Activated CD4-positive, alpha-beta T cell treated with anti-CD3 and anti-CD28 coated beads for 36 hours (primary cell): ENCODE results near the gene IL1RAPL1. TPM values are rescaled to one million over a fixed set of nuclear protein-coding genes. Genes with fewer than 3 reads are reported as not detected.

Source experiments
- ATAC-seq: fragments of 200-7000 bp; cut with Tn5 transposase; one replicate; pipeline ENCODE4 v1.10.0; 2021; ENCODE audit warnings: mild to moderate bottlenecking, moderate library complexity
- CTCF ChIA-PET: fragments of 350-600 bp; sonication (Branson Sonifier 250); formaldehyde crosslinking; loops from one replicate; lab custom pipeline; 2021; ENCODE audit warnings: antibody characterized with exemption; lab: Charles Lee
- POLR2A ChIA-PET: fragments of 350-600 bp; sonication (Branson Sonifier 250); formaldehyde crosslinking; loops from one replicate; lab custom pipeline; 2021; ENCODE audit warnings: antibody characterized with exemption, inconsistent platforms; lab: Charles Lee
- DNase-seq: peaks from one replicate; pipeline ENCODE4 v3.0.0-alpha.2; 2020
- H3K27ac Mint-ChIP-seq: one replicate; pipeline ENCODE4 v1.8.0; 2021; ENCODE audit warnings: mixed read lengths
- H3K27me3 Mint-ChIP-seq: one replicate; pipeline ENCODE4 v1.8.0; 2021; ENCODE audit warnings: mixed read lengths
- H3K36me3 Mint-ChIP-seq: one replicate; pipeline ENCODE4 v1.8.0; 2021; ENCODE audit warnings: low read depth, mixed read lengths
- H3K4me1 Mint-ChIP-seq: one replicate; pipeline ENCODE4 v1.8.0; 2021; ENCODE audit warnings: mixed read lengths
- H3K4me3 Mint-ChIP-seq: one replicate; pipeline ENCODE4 v1.8.0; 2021; ENCODE audit warnings: mild to moderate bottlenecking, moderate library complexity, mixed read lengths
- H3K9me3 Mint-ChIP-seq: one replicate; pipeline ENCODE4 v1.8.0; 2021; ENCODE audit warnings: low read depth, mixed read lengths
- intact Hi-C, 2 experiments: fragments of 100-400 bp; cut with DNase I in 1 of 2; cut with micrococcal nuclease in 1 of 2; formaldehyde crosslinking; loops; one replicate each; pipeline versions ENCODE4 v1.14.2 to v1.15.1; 2022 to 2024; cut with DNase I, micrococcal nuclease
- total RNA-seq, 2 experiments: library from RNA; stranded (reverse); gene quantifications; one replicate each; pipeline ENCODE4 v1.2.3, GENCODE V29; 2021

Gene IL1RAPL1
- total RNA-seq, 2 experiments from 2014 or later = not detected

DNA sequence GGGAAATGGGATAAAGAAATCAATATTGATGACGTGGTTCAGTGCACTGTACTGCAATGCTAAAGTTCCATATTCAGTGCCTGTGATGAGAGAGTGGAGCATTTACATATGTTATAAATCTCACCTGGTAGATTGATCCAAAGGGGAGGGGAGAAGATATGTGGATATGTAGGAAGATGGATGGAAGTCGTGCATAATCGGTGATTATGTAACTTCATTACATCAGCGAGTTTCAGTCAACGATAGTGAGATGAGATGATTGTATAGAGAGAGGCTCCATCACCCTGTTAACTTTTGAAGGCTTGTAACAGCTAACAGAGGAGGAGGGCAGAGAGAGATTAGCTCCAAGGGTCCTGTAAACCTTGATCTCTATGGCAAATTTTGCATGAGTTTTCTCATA, 1.8 kb downstream of the IL1RAPL1 start:
- H3K36me3 Mint-ChIP-seq = no peaks in the 10 kb centered on the region
- ATAC-seq (no peak), DNase-seq (no peak)
- no peaks in the 10 kb centered on the region for H3K9me3 Mint-ChIP-seq
- no peak overlapping the region for H3K4me3 Mint-ChIP-seq
- no peak overlapping the region for H3K27ac Mint-ChIP-seq
- CTCF ChIA-PET = no interaction called here
- POLR2A ChIA-PET = no interaction called here
- intact Hi-C loops = no loop called here
- peaks cover 2% of the 10 kb centered on the region for H3K27me3 Mint-ChIP-seq
- no peaks in the 10 kb centered on the region for H3K4me1 Mint-ChIP-seq

DNA sequence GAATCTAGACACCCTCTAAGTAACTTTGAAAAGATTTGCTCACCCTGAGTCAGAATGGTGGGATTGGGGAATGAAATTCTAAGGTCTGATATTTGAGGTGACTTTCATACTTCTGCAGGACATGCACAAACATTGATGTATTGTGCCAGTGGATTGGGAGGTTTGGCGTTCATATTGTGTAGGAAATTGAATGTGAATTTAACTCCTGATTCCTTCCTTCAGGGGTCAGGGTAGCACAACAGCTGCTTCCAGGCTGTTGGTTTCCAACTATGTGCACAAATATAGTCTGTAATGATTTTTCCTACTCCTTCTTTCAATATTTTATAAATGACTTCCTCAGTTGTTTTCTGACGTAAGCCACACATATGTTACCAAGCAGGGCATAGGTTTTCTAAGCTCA, 3.1 kb downstream of the IL1RAPL1 start:
- Mint-ChIP-seq H3K4me1 (no peaks in the 10 kb centered on the region), H3K4me3 (no peak overlapping the region), H3K27ac (no peak overlapping the region), H3K9me3 (no peaks in the 10 kb centered on the region), H3K36me3 (no peaks in the 10 kb centered on the region), H3K27me3 (peaks cover 1% of the 10 kb centered on the region)
- ATAC-seq = no peak
- POLR2A ChIA-PET = no interaction called here
- CTCF ChIA-PET = no interaction called here
- no peak for DNase-seq
- intact Hi-C loops = no loop called here

DNA sequence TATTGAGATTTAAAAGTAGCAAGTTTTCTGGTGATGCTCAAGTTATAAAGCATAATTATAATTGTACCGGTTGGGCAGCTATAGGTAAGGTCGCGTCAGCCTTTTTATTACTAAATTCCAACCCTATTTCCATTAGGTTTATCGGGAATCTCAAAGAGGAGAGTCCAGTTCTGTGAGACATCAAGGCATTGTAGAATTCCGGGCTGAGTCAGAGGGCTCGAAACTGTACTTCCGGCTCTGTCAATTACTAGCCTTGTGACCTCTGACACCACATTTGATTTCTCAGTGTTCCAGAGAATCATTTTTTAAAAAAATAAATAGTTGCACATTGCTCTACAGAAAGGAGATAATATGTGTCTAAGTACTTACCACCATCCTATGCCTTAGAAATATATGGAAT, 4.3 kb downstream of the IL1RAPL1 start:
- intact Hi-C loops = no loop called here
- no peak for DNase-seq

DNA sequence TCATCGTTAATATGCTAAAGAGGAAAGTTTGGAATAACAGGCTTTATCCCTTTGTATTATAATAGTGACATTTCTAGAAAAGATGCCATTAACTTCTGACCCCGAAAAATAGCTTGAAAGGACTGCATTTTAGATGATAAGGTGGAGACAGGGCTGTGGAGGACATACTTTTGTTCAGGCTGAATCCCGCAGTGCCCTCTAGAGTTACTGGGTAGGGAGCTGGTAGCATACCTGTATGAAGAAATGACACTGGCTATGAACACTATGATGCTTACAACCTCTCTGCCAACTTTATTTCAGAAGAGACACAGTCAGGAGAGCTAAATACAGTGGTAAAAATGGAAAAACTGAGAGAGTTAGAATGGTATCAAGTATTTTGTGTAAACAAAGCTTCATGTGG, 8.1 kb downstream of the IL1RAPL1 start:
- ATAC-seq (no peak), DNase-seq (no peak)
- Mint-ChIP-seq H3K9me3 (no peaks in the 10 kb centered on the region), H3K4me3 (no peak overlapping the region), H3K27ac (no peak overlapping the region), H3K36me3 (no peaks in the 10 kb centered on the region), H3K27me3 (no peaks in the 10 kb centered on the region), H3K4me1 (no peaks in the 10 kb centered on the region)
- CTCF ChIA-PET = no interaction called here
- intact Hi-C loops = no loop called here
- POLR2A ChIA-PET = no interaction called here

More for the DNA sequence above, 4.3 kb downstream of the IL1RAPL1 start:
- no peak overlapping the region for H3K27ac Mint-ChIP-seq
- no peaks in the 10 kb centered on the region for H3K4me1 Mint-ChIP-seq
- no peak for ATAC-seq
- CTCF ChIA-PET = no interaction called here
- no peaks in the 10 kb centered on the region for H3K36me3 Mint-ChIP-seq
- H3K4me3 Mint-ChIP-seq = no peak overlapping the region
- POLR2A ChIA-PET = no interaction called here
- H3K27me3 Mint-ChIP-seq = no peaks in the 10 kb centered on the region
- no peaks in the 10 kb centered on the region for H3K9me3 Mint-ChIP-seq

DNA sequence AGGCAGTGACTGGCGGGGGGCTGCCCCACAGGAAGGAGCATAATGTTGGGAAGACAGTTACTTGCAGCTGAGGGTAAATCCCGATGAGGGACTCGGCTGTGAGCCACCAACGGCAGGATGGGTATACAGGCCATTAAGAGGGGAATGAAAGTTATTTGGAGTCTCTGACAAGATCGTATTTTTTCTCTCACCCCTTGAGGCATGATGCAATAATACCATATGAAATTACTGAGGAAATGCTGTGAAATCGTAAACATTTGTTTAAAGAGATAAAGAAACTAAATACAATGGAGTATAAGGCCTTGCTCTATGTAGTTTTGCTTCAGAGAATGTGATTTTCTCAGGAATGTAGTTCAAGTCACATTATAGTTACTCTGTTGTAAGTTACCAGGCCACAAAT, 12.7 kb downstream of the IL1RAPL1 start:
- Mint-ChIP-seq H3K36me3 (no peaks in the 10 kb centered on the region), H3K27me3 (no peaks in the 10 kb centered on the region), H3K27ac (no peak overlapping the region), H3K4me1 (no peaks in the 10 kb centered on the region), H3K9me3 (peaks cover 1% of the 10 kb centered on the region), H3K4me3 (no peak overlapping the region)
- no peak for ATAC-seq
- POLR2A ChIA-PET = no interaction called here
- CTCF ChIA-PET = no interaction called here
- intact Hi-C loops = no loop called here
- DNase-seq = no peak

DNA sequence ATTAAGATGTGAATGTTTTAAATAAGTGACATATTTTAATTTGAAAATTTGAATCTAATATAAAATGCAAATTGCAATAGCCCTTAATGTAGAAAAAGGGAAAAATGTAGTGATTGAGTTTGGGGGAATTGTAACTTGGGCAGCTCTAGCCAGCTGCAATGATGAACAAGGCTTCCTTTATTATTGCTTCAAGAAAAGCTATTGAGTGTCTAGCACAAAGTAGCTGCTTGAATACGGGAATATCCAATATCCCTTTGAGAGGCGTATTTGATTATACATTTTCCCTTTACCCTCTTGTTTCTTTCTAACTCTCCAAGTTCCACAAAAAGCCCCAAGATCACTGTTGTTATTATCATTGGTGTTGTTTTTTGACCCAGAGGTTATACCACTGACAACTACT, 21.8 kb downstream of the IL1RAPL1 start:
- POLR2A ChIA-PET = no interaction called here
- no peaks in the 10 kb centered on the region for H3K4me1 Mint-ChIP-seq
- ATAC-seq = no peak
- H3K27me3 Mint-ChIP-seq = no peaks in the 10 kb centered on the region
- CTCF ChIA-PET = no interaction called here
- peaks cover 6% of the 10 kb centered on the region for H3K9me3 Mint-ChIP-seq
- H3K27ac Mint-ChIP-seq = no peak overlapping the region
- intact Hi-C loops = no loop called here
- no peak overlapping the region for H3K4me3 Mint-ChIP-seq
- no peaks in the 10 kb centered on the region for H3K36me3 Mint-ChIP-seq
- no peak for DNase-seq

DNA sequence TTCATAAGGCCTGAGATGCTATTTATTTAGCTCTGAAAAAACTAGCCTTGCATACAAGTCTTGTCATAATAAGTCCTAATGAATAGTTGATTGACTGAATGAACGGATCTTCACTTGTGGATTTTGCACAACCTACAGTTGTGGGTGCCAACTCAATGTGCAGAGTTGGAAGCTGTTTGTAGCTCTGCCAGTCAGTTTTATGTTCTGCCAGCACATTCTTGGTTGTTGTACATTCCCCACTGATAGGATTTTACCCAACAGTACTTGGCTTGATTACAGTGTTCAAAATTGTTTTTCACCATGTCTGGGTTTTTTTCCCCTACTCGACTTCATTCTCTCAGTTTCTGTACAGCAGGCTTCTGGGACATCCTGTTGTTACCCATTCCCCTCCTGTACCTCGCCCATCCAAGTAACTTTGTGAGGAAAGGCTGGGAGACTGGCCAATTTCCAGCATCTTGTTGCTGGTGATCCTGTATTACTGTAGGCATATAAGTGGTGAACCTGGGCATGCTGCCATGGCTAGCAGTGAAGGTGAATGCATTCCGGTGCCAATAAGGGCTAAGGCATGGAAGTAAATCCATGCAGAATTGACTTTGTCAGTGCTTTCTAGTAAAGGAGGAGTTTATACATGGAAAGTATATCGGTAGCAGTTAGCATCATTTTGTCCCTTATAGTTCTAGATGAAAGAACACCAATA, 22.8 kb downstream of the IL1RAPL1 start:
- no peak for ATAC-seq
- CTCF ChIA-PET = no interaction called here
- H3K9me3 Mint-ChIP-seq = peaks cover 3% of the 10 kb centered on the region
- H3K4me1 Mint-ChIP-seq = no peaks in the 10 kb centered on the region
- no peak for DNase-seq
- H3K4me3 Mint-ChIP-seq = no peak overlapping the region
- no peaks in the 10 kb centered on the region for H3K27me3 Mint-ChIP-seq
- intact Hi-C loops = no loop called here
- POLR2A ChIA-PET = no interaction called here
- no peaks in the 10 kb centered on the region for H3K36me3 Mint-ChIP-seq
- H3K27ac Mint-ChIP-seq = no peak overlapping the region

DNA sequence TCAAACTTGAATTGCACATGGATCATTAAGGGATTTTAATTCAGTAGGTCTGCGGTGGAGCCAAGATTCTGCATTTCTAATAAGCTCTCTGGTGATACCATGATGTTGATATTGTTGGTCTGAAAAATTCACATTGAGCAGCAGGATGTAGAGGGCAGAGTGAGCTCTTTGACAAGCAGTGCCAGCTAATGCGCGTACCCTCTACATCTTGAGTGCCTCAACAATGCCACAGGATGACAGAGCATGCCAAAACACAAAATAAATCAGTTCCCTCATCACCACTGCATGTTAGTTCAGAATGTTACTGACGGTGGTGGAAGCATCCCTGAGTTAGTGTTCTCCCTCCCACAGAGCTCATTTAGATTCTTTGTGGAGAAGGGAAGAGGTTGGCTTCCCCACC, 23.5 kb downstream of the IL1RAPL1 start:
- Mint-ChIP-seq H3K4me1 (no peaks in the 10 kb centered on the region), H3K36me3 (no peaks in the 10 kb centered on the region), H3K27me3 (no peaks in the 10 kb centered on the region), H3K4me3 (no peak overlapping the region), H3K9me3 (peaks cover 1% of the 10 kb centered on the region), H3K27ac (no peak overlapping the region)
- intact Hi-C loops = no loop called here
- ATAC-seq (no peak), DNase-seq (no peak)
- ChIA-PET CTCF (no interaction called here), POLR2A (no interaction called here)

DNA sequence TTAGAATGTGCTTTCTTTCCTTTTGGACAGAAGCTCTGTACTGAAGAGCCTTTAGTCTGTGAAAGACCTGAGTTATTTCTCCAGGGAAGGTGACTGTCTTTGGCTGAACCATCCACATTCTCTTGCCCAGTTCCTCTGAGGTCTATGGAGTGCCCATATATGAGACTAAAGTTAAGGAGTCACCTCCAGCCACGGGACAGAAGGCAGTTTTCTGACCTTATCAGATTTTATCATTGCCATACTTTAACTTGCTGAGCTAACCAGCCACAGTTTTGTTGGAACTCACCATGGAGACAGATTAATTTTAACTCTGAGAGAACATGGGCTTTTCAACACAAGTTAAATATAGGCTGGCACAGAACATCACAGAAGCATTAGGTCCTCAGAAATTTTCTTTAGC, 26.3 kb downstream of the IL1RAPL1 start:
- intact Hi-C loops = no loop called here
- Mint-ChIP-seq H3K36me3 (no peaks in the 10 kb centered on the region), H3K27me3 (no peaks in the 10 kb centered on the region), H3K27ac (no peak overlapping the region), H3K4me1 (no peaks in the 10 kb centered on the region), H3K4me3 (no peak overlapping the region), H3K9me3 (peaks cover 1% of the 10 kb centered on the region)
- CTCF ChIA-PET = no interaction called here
- POLR2A ChIA-PET = no interaction called here
- no peak for ATAC-seq
- no peak for DNase-seq

DNA sequence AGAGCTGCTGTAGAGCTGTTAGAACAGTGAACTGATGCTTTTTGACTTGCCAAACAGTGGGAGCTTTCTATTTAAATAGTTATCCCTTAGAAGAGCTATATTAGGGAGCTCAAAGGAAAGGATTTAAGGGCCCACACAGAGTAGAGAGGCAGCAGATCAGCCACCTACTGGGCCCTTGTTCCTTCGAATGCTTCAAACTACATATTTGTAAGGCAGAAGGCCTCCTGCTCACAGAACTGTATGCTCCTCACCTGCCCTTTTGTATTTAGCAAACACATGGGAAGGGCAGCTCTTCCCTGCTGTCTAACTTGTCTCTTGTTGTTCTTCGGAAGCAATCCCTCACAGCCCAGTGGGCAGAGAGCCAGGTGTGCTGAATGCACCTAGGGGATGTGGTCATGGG, 38.0 kb downstream of the IL1RAPL1 start:
- CTCF ChIA-PET = no interaction called here
- no peak overlapping the region for H3K4me3 Mint-ChIP-seq
- no peaks in the 10 kb centered on the region for H3K36me3 Mint-ChIP-seq
- H3K9me3 Mint-ChIP-seq = peaks cover 2% of the 10 kb centered on the region
- DNase-seq (no peak), ATAC-seq (no peak)
- no peak overlapping the region for H3K27ac Mint-ChIP-seq
- intact Hi-C loops = no loop called here
- no peaks in the 10 kb centered on the region for H3K27me3 Mint-ChIP-seq
- H3K4me1 Mint-ChIP-seq = no peaks in the 10 kb centered on the region
- POLR2A ChIA-PET = no interaction called here

DNA sequence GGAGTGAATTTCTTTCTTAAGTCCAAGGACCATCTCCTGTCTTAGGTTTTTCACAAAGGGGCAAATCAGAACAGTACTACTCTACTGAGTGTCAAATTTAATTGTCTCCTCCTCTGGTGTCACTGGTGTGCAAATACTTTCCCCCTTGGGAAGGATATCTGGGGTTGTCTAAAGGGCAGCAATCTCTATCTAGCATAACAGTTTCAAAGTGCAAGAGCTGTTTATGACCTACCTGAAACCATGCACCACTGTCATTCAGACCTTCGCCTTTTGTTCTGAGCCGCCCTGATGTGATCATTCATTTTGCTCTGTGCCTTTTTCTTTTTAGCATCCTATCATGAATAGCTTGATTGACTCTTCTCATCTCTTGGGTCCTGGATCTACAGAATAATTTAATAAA, 39.3 kb downstream of the IL1RAPL1 start:
- no peak for ATAC-seq
- POLR2A ChIA-PET = no interaction called here
- intact Hi-C loops = no loop called here
- Mint-ChIP-seq H3K9me3 (no peaks in the 10 kb centered on the region), H3K4me3 (no peak overlapping the region), H3K4me1 (no peaks in the 10 kb centered on the region), H3K36me3 (no peaks in the 10 kb centered on the region), H3K27me3 (no peaks in the 10 kb centered on the region), H3K27ac (no peak overlapping the region)
- CTCF ChIA-PET = no interaction called here
- DNase-seq = no peak

DNA sequence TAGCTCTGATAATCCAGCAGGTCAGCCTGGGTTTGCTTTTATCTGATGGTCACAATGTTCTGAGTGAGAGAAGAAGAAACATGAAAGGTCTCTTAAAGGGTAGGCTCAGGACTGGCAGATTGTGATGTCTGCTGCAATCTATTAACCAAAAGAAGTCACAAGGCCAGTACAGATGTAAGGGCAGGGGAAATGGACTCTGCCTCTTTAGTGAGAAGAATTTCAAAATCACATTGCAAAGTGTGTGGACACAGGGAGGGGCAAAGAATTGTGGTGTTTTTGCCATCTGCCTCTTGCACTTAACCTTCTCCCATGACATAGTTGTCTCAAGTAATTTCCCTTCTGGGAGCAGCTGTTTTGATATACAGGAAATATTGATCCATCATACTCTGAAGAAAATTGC, 40.9 kb downstream of the IL1RAPL1 start:
- no peak overlapping the region for H3K27ac Mint-ChIP-seq
- ChIA-PET POLR2A (no interaction called here), CTCF (interaction anchor here (0.9 kb wide), 1 partner anchor 16 kb away, joined by 3 read pairs; no protein-coding TSS in a partner anchor)
- H3K36me3 Mint-ChIP-seq = no peaks in the 10 kb centered on the region
- H3K4me3 Mint-ChIP-seq = no peak overlapping the region
- no peaks in the 10 kb centered on the region for H3K9me3 Mint-ChIP-seq
- H3K27me3 Mint-ChIP-seq = no peaks in the 10 kb centered on the region
- H3K4me1 Mint-ChIP-seq = no peaks in the 10 kb centered on the region
- ATAC-seq (no peak), DNase-seq (no peak)
- intact Hi-C loops = no loop called here

DNA sequence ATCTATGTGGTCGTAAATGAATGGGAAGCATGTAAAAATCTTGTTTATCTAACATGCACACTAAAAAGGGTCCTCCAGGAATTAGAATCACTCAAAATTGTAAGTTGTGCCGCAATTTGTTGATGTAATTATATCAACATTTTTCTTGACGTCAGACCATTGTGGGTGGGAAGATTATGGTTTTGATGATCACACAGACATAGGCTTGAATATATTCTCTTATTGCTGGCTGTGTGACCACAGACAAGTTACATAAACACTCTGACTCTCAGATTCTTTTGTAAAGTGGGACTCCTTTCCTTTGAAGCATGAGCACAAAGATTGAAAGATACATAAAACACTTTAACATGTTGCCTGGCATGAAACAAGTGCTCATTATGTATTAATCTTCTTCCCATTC, 51.5 kb downstream of the IL1RAPL1 start:
- intact Hi-C loops = no loop called here
- DNase-seq = no peak
- no peaks in the 10 kb centered on the region for H3K36me3 Mint-ChIP-seq

More for the DNA sequence above, 51.5 kb downstream of the IL1RAPL1 start:
- ChIA-PET CTCF (no interaction called here), POLR2A (no interaction called here)
- no peak overlapping the region for H3K27ac Mint-ChIP-seq
- H3K4me1 Mint-ChIP-seq = no peaks in the 10 kb centered on the region
- no peak for ATAC-seq
- H3K9me3 Mint-ChIP-seq = no peaks in the 10 kb centered on the region
- H3K27me3 Mint-ChIP-seq = no peaks in the 10 kb centered on the region
- no peak overlapping the region for H3K4me3 Mint-ChIP-seq
